ENCODE measurements around the gene NHP2. TPM values are rescaled to one million over a fixed set of nuclear protein-coding genes. Genes with fewer than 3 reads are reported as not detected.
"Not testable (repeated sequence)": the region's sequence is repeated elsewhere in the genome, so short reads cannot be mapped to it uniquely, and the experiment has no call there.

Gene NHP2
- total and polyA plus RNA-seq, 10 of the 15 experiments (the other 5 are each of a cell fraction or from before 2014, with no cell fraction given) = 39.2 to 513 (median 198) TPM

DNA sequence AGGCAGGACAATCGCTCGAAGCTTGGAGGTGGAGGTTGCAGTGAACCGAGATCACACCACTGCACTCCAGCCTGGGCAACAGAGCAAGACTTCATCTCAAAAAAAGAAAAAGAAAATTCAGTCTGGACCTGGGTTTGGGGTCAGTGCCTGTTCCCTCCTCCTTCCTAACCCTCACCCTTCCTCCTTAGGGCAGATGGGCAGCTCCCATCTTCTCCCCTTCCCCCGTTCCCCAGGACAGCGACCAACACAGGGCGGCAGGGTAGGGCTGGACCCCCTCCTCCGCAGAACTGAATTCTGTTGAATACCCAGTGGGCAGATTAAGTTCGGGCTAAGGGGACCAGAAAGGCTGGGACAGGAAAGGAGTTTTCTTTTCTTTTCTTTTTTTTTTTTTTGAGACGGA lies 24.4 kb downstream of the NHP2 start (continued):
- no peak for TF ChIP-seq HDGF (IDR thresholded peaks at IDR 0.05)
- TF ChIP-seq, protein P1, sequence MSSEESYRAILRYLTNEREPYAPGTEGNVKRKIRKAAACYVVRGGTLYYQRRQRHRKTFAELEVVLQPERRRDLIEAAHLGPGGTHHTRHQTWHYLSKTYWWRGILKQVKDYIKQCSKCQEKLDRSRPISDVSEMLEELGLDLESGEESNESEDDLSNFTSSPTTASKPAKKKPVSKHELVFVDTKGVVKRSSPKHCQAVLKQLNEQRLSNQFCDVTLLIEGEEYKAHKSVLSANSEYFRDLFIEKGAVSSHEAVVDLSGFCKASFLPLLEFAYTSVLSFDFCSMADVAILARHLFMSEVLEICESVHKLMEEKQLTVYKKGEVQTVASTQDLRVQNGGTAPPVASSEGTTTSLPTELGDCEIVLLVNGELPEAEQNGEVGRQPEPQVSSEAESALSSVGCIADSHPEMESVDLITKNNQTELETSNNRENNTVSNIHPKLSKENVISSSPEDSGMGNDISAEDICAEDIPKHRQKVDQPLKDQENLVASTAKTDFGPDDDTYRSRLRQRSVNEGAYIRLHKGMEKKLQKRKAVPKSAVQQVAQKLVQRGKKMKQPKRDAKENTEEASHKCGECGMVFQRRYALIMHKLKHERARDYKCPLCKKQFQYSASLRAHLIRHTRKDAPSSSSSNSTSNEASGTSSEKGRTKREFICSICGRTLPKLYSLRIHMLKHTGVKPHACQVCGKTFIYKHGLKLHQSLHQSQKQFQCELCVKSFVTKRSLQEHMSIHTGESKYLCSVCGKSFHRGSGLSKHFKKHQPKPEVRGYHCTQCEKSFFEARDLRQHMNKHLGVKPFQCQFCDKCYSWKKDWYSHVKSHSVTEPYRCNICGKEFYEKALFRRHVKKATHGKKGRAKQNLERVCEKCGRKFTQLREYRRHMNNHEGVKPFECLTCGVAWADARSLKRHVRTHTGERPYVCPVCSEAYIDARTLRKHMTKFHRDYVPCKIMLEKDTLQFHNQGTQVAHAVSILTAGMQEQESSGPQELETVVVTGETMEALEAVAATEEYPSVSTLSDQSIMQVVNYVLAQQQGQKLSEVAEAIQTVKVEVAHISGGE (CRISPR knock-in tag; IDR thresholded peaks at IDR 0.05) = no peak

DNA sequence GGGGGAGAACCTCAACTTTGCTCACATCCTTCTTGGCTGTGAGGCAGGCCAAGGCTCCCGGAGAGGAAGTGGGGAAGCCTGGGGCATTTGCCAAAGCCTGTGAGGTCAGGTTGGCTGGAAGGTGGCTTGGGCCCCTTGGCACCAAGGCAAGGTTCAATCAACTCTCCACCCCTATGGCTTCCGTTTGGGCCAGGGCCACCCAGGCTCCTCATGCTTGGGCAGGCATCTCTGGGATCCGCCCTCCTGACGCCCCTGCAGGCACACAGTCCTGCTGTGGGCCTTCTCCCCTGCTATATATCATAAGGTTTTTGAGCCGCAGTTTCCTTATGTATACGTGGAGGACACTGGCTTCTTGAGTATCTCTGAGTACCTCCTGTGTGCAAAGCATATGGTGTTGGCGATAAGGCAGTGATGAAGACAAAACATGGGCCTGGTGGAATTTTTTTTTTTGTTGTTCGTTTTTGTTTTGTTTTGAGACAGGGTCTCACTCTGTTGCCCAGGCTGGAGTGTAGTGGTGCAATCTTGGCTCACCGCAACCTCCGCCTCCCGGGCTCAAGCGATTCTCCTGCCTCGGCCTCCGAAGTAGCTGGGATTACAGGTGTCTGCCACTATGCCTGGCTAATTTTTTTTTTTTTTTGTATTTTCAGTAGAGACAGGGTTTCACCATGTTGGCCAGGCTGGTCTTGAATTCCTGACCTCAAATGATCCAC lies 26.2 kb downstream of the NHP2 start:
- 84% methylated on average over 14 of the region's 14 CpGs for WGBS (ENCODE audit: insufficient coverage, insufficient replicate concordance, low lambda C conversion rate, missing lambda C conversion rate)
- CTCF ChIA-PET; SMC1A ChIA-PET (ENCODE audit: uncharacterized antibody, unreplicated experiment); H3K9ac ChIP-seq (ENCODE audit: control insufficient read depth, insufficient read depth, low read length); RAD21 ChIA-PET (ENCODE audit: unreplicated experiment); intact Hi-C loops (cut with micrococcal nuclease; ENCODE audit: unreplicated experiment); H2AFZ ChIP-seq (ENCODE audit: control insufficient read depth, low read depth, low read length); H3K4me1 ChIP-seq (ENCODE audit: control insufficient read depth, insufficient read depth, low read length); H3K4me3 ChIP-seq; H3K9me3 ChIP-seq (replicated peaks; ENCODE audit: control insufficient read depth, insufficient read depth, low read length); DNase-seq (ENCODE audit: low read depth, low spot score); POLR2A ChIA-PET; H3K4me2 ChIP-seq (ENCODE audit: control insufficient read depth, insufficient read depth); FAIRE-seq; ATAC-seq; BruUV-seq (replicated peaks); H3K36me3 ChIP-seq (ENCODE audit: control insufficient read depth in 2 of 2, insufficient read depth in 2 of 2, low read length in 1 of 2); H3K27ac ChIP-seq (ENCODE audit: control insufficient read depth, insufficient read depth); H3K27me3 ChIP-seq (replicated peaks in 1 of 2; ENCODE audit: control insufficient read depth in 2 of 2, insufficient read depth in 2 of 2, low read length in 1 of 2); H4K20me1 ChIP-seq (ENCODE audit: control insufficient read depth, insufficient read depth): not testable (repeated sequence)
- peaks cover 18% of the 10 kb centered on the region for H3K79me2 ChIP-seq (ENCODE audit: control insufficient read depth, insufficient read depth, low read length)
- in situ Hi-C loops (cut with MboI) = loop anchor here (10.0 kb wide), 1 partner anchor 1687 kb away; no protein-coding TSS in a partner anchor
